K562 (cell line): ENCODE data around the gene NEK2. TPM values are rescaled to one million over a fixed set of nuclear protein-coding genes. Genes with fewer than 3 reads are reported as not detected.
A peak's percentile ranks its signal among the peaks of the same experiment; 100 is the strongest.

Experiments
- AFF4 ChIP-seq: sonication (generic); formaldehyde crosslinking; IDR thresholded peaks from 2 replicates; pipeline ENCODE4 v1.8.0; 2023; ENCODE audit warnings: mild to moderate bottlenecking, missing genetic modification reagents
- CBX3 ChIP-seq, 2 experiments: IDR thresholded peaks; 1 replicate in 1 of 2; 2 replicates in 1 of 2; pipeline ENCODE4 v1.6.1; 2012; ENCODE audit warnings: inconsistent platforms in 2 of 2, low read length in 2 of 2, borderline replicate concordance in 1 of 2, control low read depth in 1 of 2
- CREB3L1 ChIP-seq: fragments of 450-650 bp; IDR thresholded peaks from 2 replicates; pipeline ENCODE4 v1.6.1; 2014; ENCODE audit warnings: low read depth, mild to moderate bottlenecking, moderate library complexity, borderline replicate concordance
- CSDE1 ChIP-seq, 2 experiments: fragments of 450-650 bp; IDR thresholded peaks; 2 replicates each; pipeline ENCODE4 v1.6.1; 2016; ENCODE audit warnings: mild to moderate bottlenecking in 1 of 2
- E2F8 ChIP-seq: fragments of 450-650 bp; IDR thresholded peaks from 2 replicates; pipeline ENCODE4 v1.7.1; 2018; ENCODE audit warnings: mild to moderate bottlenecking, low read depth; ENCODE audit not compliant: partially characterized antibody
- LEF1 ChIP-seq: fragments of 450-650 bp; IDR thresholded peaks from 2 replicates; pipeline ENCODE4 v1.6.1; 2016; ENCODE audit warnings: mild to moderate bottlenecking
- MNT ChIP-seq, 2 experiments: fragments of 450-650 bp; conservative IDR thresholded peaks; 2 replicates each; pipeline ENCODE4 v1.6.1; 2017; ENCODE audit warnings: mild to moderate bottlenecking in 2 of 2, moderate library complexity in 2 of 2
- NONO ChIP-seq, 2 experiments: fragments of 200-400 bp in 1 of 2; fragments of 450-650 bp in 1 of 2; formaldehyde crosslinking in 1 of 2; IDR thresholded peaks; 2 replicates each; pipeline ENCODE4 v1.6.1; 2017; ENCODE audit warnings: low read depth in 2 of 2, mild to moderate bottlenecking in 2 of 2, moderate library complexity in 2 of 2, low read length in 1 of 2
- RCOR1 ChIP-seq, 2 experiments: IDR thresholded peaks; 2 replicates each; pipeline ENCODE4 v1.6.1; 2012; ENCODE audit warnings: low read depth in 2 of 2, low read length in 2 of 2, borderline replicate concordance in 1 of 2, improper control_type of control experiment in 1 of 2
- SAFB2 ChIP-seq: fragments of 200-400 bp; formaldehyde crosslinking; IDR thresholded peaks from 2 replicates; pipeline ENCODE4 v1.6.1; 2018; ENCODE audit warnings: borderline replicate concordance, low read length, low read depth, moderate library complexity; ENCODE audit not compliant: severe bottlenecking
- SMAD1 ChIP-seq: fragments of 150-350 bp; IDR thresholded peaks from 2 replicates; pipeline ENCODE4 v1.6.1; 2014; ENCODE audit warnings: low read length, low read depth; ENCODE audit not compliant: partially characterized antibody
- TEAD4 ChIP-seq, 2 experiments: sonication (generic) in 1 of 2; formaldehyde crosslinking in 1 of 2; IDR thresholded peaks; 2 replicates each; pipeline versions ENCODE4 v1.6.1 to v1.8.0; 2012 to 2022; ENCODE audit warnings: borderline replicate concordance in 1 of 2, inconsistent platforms in 1 of 2, low read length in 1 of 2, mild to moderate bottlenecking in 1 of 2, missing genetic modification reagents in 1 of 2
- polyA plus RNA-seq, 8 experiments: library from polyadenylated mRNA; depleted of rRNA in 4 of 8; stranded (reverse) in 5 of 8; unstranded in 3 of 8; fragments of >200 nt; fragmentation: Nextera tagmentation in 2 of 8; fragmentation: Illumina TruSeq in 1 of 8; extraction: Ambion mirVana in 2 of 8; extraction: Trizol in 1 of 8; gene quantifications; 2 replicates each; pipeline versions ENCODE4 v1.2.1 to v1.2.3, GENCODE V29; 2011 to 2014; ENCODE audit warnings: inconsistent platforms in 1 of 8, missing spikeins in 1 of 8
- total RNA-seq, 7 experiments: library from RNA; depleted of rRNA in 6 of 7; stranded (reverse); fragments of >200 nt in 6 of 7; fragmentation: Illumina TruSeq in 2 of 7; extraction: Trizol in 2 of 7; gene quantifications; 2 replicates each; pipeline versions ENCODE4 v1.2.1 to v1.2.3, GENCODE V29; 2011 to 2021; ENCODE audit warnings: low replicate concordance in 1 of 7

NEK2 gene
- total and polyA plus RNA-seq, 9 of the 15 experiments (the other 6 are each of a cell fraction or from before 2014, with no cell fraction given), result 30.0 to 74.7 (median 66.4) TPM

- peak; percentile 28 to 61; a peak in 3 of 4 replicates for TF ChIP-seq MNT (conservative IDR thresholded peaks at IDR 0.05)
- TF ChIP-seq SMAD1, result no peak
- TF ChIP-seq CSDE1 (IDR thresholded peaks at IDR 0.05), result 0 out of 4 replicates have a peak, but pooled peaks of 1 of the 2 experiments have one; percentile 53
- TF ChIP-seq CBX3 (IDR thresholded peaks at IDR 0.05; ENCODE audit: borderline replicate concordance in 1 of 2, low read length in 2 of 2), result peak in 1 of 2 experiments; percentile 86; a peak in 2 of 3 replicates
- TF ChIP-seq NONO (IDR thresholded peaks at IDR 0.05; ENCODE audit: low read depth in 2 of 2, low read length in 1 of 2), result 0 out of 4 replicates have a peak, but pooled peaks of 1 of the 2 experiments have one; percentile 51
- TF ChIP-seq AFF4 (CRISPR knock-in tag), result no peak
- TF ChIP-seq TEAD4 (IDR thresholded peaks at IDR 0.05; ENCODE audit: low read length), result peak; percentile 94
- no peak for TF ChIP-seq TEAD4 (CRISPR knock-in tag; IDR thresholded peaks at IDR 0.05; ENCODE audit: borderline replicate concordance)
- no peak for TF ChIP-seq SAFB2
- peak in 1 of 2 experiments; percentile 88; a peak in 2 of 4 replicates for TF ChIP-seq RCOR1 (IDR thresholded peaks at IDR 0.05; ENCODE audit: borderline replicate concordance in 1 of 2, low read depth in 2 of 2, low read length in 2 of 2)
- peak; percentile 95 for TF ChIP-seq LEF1
- TF ChIP-seq E2F8, result peak; percentile 44
- TF ChIP-seq CREB3L1, result peak; percentile 55; the same call in 1 of the 2 replicates
Observed at GRCh38 chr1:211722277-211723175, 47.1 kb upstream of the NEK2 start (continued).
